HG03060 (cell line): ENCODE results near the gene OXCT1.
"Not testable (repeated sequence)": the region's sequence is repeated elsewhere in the genome, so short reads cannot be mapped to it uniquely, and the experiment has no call there.

ENCODE experiments used
- ATAC-seq: cut with Tn5 transposase; IDR thresholded peaks from one replicate; pipeline ENCODE4 v1.9.1; 2021; ENCODE audit warnings: low read depth, moderate number of reproducible peaks; ENCODE audit not compliant: unreplicated experiment

Gene OXCT1

GRCh38 chr5:41735213-41735612 lies 135.0 kb downstream of the OXCT1 start:
- ATAC-seq, result peak; percentile 52

GRCh38 chr5:41729381-41729780 lies 140.8 kb downstream of the OXCT1 start:
- not testable (repeated sequence) for ATAC-seq

- no peak for ATAC-seq
These were observed 141.9 kb downstream of the OXCT1 start for GRCh38 chr5:41728281-41728680.

GRCh38 chr5:41722359-41722950 lies 147.8 kb downstream of the OXCT1 start:
- ATAC-seq, result no peak

GRCh38 chr5:41721516-41721915 lies 148.7 kb downstream of the OXCT1 start:
- no peak for ATAC-seq

- no peak for ATAC-seq
These were observed 153.8 kb downstream of the OXCT1 start for GRCh38 chr5:41716382-41716781.

- ATAC-seq, result not testable (repeated sequence)
These were observed 155.8 kb downstream of the OXCT1 start for GRCh38 chr5:41714446-41714845.

GRCh38 chr5:41708604-41708940 lies 161.7 kb downstream of the OXCT1 start:
- ATAC-seq, result peak; percentile 16

GRCh38 chr5:41707853-41708603 lies 162.2 kb downstream of the OXCT1 start:
- ATAC-seq, result peak; percentile 91

GRCh38 chr5:41695920-41696582 lies 174.2 kb downstream of the OXCT1 start:
- no peak for ATAC-seq

- ATAC-seq, result no peak
These were observed 183.5 kb downstream of the OXCT1 start for GRCh38 chr5:41686767-41687166.

GRCh38 chr5:41686191-41686590 lies 184.0 kb downstream of the OXCT1 start:
- no peak for ATAC-seq

- no peak for ATAC-seq
These were observed 187.0 kb downstream of the OXCT1 start for GRCh38 chr5:41683181-41683580.

- ATAC-seq, result no peak
These were observed 187.6 kb downstream of the OXCT1 start for GRCh38 chr5:41682641-41683040.

- ATAC-seq, result no peak
These were observed 188.4 kb downstream of the OXCT1 start for GRCh38 chr5:41681840-41682239.
